H1 (cell line): ENCODE measurements around the gene THYN1. TPM values are rescaled to one million over a fixed set of nuclear protein-coding genes. Genes with fewer than 3 reads are reported as not detected.

ENCODE experiments used
- CTCF ChIA-PET: fragments of 300-600 bp; sonication (Branson Sonifier 250); formaldehyde crosslinking; loops from one replicate; lab custom pipeline; 2021; ENCODE audit not compliant: partially characterized antibody; lab: Charles Lee
- POLR2A ChIA-PET: fragments of 300-600 bp; sonication (Branson Sonifier 250); formaldehyde crosslinking; loops from one replicate; lab custom pipeline; 2021; ENCODE audit warnings: inconsistent platforms; ENCODE audit not compliant: partially characterized antibody; lab: Charles Lee
- DNase-seq, 2 experiments: peaks; one replicate each; pipeline versions ENCODE4 v3.0.0 to v3.0.0-alpha.2; 2010 to 2022; ENCODE audit warnings: low spot score in 2 of 2, low read depth in 1 of 2, mixed read lengths in 1 of 2
- FAIRE-seq: peaks from 2 replicates; lab custom pipeline; 2011; peaks lifted over from hg19 to GRCh38; lab: Jason Lieb, UNC
- H2AFZ ChIP-seq: 2 replicates; pipeline ENCODE4 v1.8.1; 2012; ENCODE audit warnings: low read length, inconsistent platforms
- H2AK5ac ChIP-seq: 2 replicates; pipeline ENCODE4 v1.6.1; 2013; ENCODE audit warnings: low read depth, low read length
- H2BK120ac ChIP-seq: replicated peaks from 2 replicates; pipeline ENCODE3; 2013; ENCODE audit warnings: low read depth, low read length, inconsistent platforms
- H2BK12ac ChIP-seq: 2 replicates; pipeline ENCODE4 v1.6.1; 2013; ENCODE audit warnings: low read depth, low read length
- H2BK15ac ChIP-seq: 2 replicates; pipeline ENCODE4 v1.6.1; 2013; ENCODE audit warnings: low read length
- H2BK20ac ChIP-seq: 2 replicates; pipeline ENCODE4 v1.6.1; 2013; ENCODE audit warnings: low read length
- H2BK5ac ChIP-seq: 2 replicates; pipeline ENCODE4 v1.6.1; 2013; ENCODE audit warnings: low read depth, low read length
- H3K14ac ChIP-seq: 2 replicates; pipeline ENCODE4 v1.6.1; 2013; ENCODE audit warnings: inconsistent platforms; ENCODE audit not compliant: insufficient read length
- H3K18ac ChIP-seq: 2 replicates; pipeline ENCODE4 v1.6.1; 2013; ENCODE audit warnings: low read length; ENCODE audit errors: extremely low read depth
- H3K23ac ChIP-seq: 2 replicates; pipeline ENCODE4 v1.6.1; 2013; ENCODE audit warnings: inconsistent platforms; ENCODE audit not compliant: insufficient read length
- H3K23me2 ChIP-seq: 2 replicates; pipeline ENCODE4 v1.6.1; 2013; ENCODE audit warnings: low read depth, low read length
- H3K27ac ChIP-seq: 2 replicates; pipeline ENCODE4 v1.6.1; 2011; ENCODE audit warnings: low read depth, low read length, inconsistent platforms
- H3K27me3 ChIP-seq, 4 experiments: replicated peaks in 1 of 4; 1 replicate in 1 of 4; 2 replicates in 3 of 4; pipeline versions ENCODE4 v1.6.1 to v1.8.1; 2011 to 2013; ENCODE audit warnings: low read length in 3 of 4, mild to moderate bottlenecking in 3 of 4, inconsistent platforms in 2 of 4, mixed read lengths in 2 of 4, moderate library complexity in 1 of 4; ENCODE audit not compliant: control insufficient read depth in 3 of 4, insufficient read depth in 3 of 4; ENCODE audit errors: extremely low read depth in 1 of 4
- H3K36me3 ChIP-seq, 4 experiments: 2 replicates each; pipeline versions ENCODE4 v1.6.1 to v1.8.1; 2011 to 2013; ENCODE audit warnings: mild to moderate bottlenecking in 4 of 4, low read length in 3 of 4, moderate library complexity in 2 of 4, control low read depth in 1 of 4, inconsistent platforms in 1 of 4; ENCODE audit not compliant: insufficient read depth in 4 of 4, control insufficient read depth in 2 of 4
- H3K4ac ChIP-seq: replicated peaks from 2 replicates; pipeline ENCODE3; 2013; ENCODE audit warnings: low read length, low read depth, mixed read lengths, inconsistent platforms; ENCODE audit not compliant: insufficient read length
- H3K4me1 ChIP-seq, 4 experiments: replicated peaks in 1 of 4; 1 replicate in 1 of 4; 2 replicates in 3 of 4; pipeline versions ENCODE4 v1.6.1 to v1.8.1; 2011 to 2013; ENCODE audit warnings: low read length in 3 of 4, inconsistent platforms in 2 of 4, mixed read lengths in 1 of 4; ENCODE audit not compliant: insufficient read depth in 4 of 4, control insufficient read depth in 3 of 4
- H3K4me2 ChIP-seq, 2 experiments: 2 replicates each; pipeline versions ENCODE4 v1.6.1 to v1.8.1; 2011 to 2013; ENCODE audit warnings: low read depth in 2 of 2, low read length in 2 of 2, control low read depth in 1 of 2, inconsistent platforms in 1 of 2, mild to moderate bottlenecking in 1 of 2; ENCODE audit not compliant: insufficient read depth in 1 of 2
- H3K4me3 ChIP-seq, 4 experiments: fragments of 200-600, 300-600 bp in 1 of 4; sonication (generic), shearing (Covaris generic), sonication (Bioruptor Twin) in 1 of 4; 2 replicates each; pipeline versions ENCODE4 v1.5.1 to v1.8.1; 2011 to 2016; ENCODE audit warnings: low read length in 4 of 4, low read depth in 3 of 4, control low read depth in 2 of 4, inconsistent platforms in 2 of 4, mild to moderate bottlenecking in 2 of 4, mixed read lengths in 1 of 4, moderate library complexity in 1 of 4; ENCODE audit not compliant: insufficient read depth in 2 of 4; ENCODE audit errors: extremely low read depth in 1 of 4
- H3K56ac ChIP-seq: replicated peaks from 2 replicates; pipeline ENCODE3; 2013; ENCODE audit warnings: low read depth, mild to moderate bottlenecking, mixed read lengths, low read length, inconsistent platforms; ENCODE audit not compliant: insufficient read length
- H3K79me1 ChIP-seq: 2 replicates; pipeline ENCODE4 v1.6.1; 2013; ENCODE audit warnings: low read depth, low read length, control low read depth
- H3K79me2 ChIP-seq, 2 experiments: 2 replicates each; pipeline versions ENCODE4 v1.6.1 to v1.8.1; 2012 to 2013; ENCODE audit warnings: low read length in 2 of 2, mild to moderate bottlenecking in 2 of 2, inconsistent platforms in 1 of 2; ENCODE audit not compliant: insufficient read depth in 2 of 2, control insufficient read depth in 1 of 2
- H3K9ac ChIP-seq, 4 experiments: replicated peaks in 1 of 4; 1 replicate in 1 of 4; 2 replicates in 3 of 4; pipeline versions ENCODE4 v1.6.1 to v1.8.1; 2011 to 2013; ENCODE audit warnings: low read depth in 3 of 4, low read length in 3 of 4, control low read depth in 2 of 4, mild to moderate bottlenecking in 2 of 4, moderate library complexity in 2 of 4, inconsistent platforms in 1 of 4; ENCODE audit errors: extremely low read depth in 1 of 4
- H3K9me3 ChIP-seq, 2 experiments: 2 replicates each; pipeline versions ENCODE4 v1.6.1 to v1.8.1; 2012 to 2013; ENCODE audit warnings: mild to moderate bottlenecking in 2 of 2, moderate library complexity in 2 of 2, control low read depth in 1 of 2, inconsistent platforms in 1 of 2, low read depth in 1 of 2, low read length in 1 of 2, mixed read lengths in 1 of 2; ENCODE audit not compliant: insufficient read depth in 2 of 2
- H4K20me1 ChIP-seq, 2 experiments: replicated peaks in 1 of 2; 2 replicates each; pipeline versions ENCODE3 to v1.8.1; 2011 to 2013; ENCODE audit warnings: inconsistent platforms in 2 of 2, low read length in 2 of 2, mild to moderate bottlenecking in 1 of 2; ENCODE audit not compliant: insufficient read depth in 2 of 2, control insufficient read depth in 1 of 2
- H4K5ac ChIP-seq: 2 replicates; pipeline ENCODE4 v1.6.1; 2013; ENCODE audit warnings: low read length, low read depth, mixed read lengths, inconsistent platforms; ENCODE audit not compliant: insufficient read length
- H4K8ac ChIP-seq: 2 replicates; pipeline ENCODE4 v1.8.0; 2013; ENCODE audit warnings: mild to moderate bottlenecking, moderate library complexity, low read length, inconsistent platforms; ENCODE audit not compliant: insufficient read depth; ENCODE audit errors: extremely low read depth
- H4K91ac ChIP-seq: replicated peaks from 2 replicates; pipeline ENCODE3; 2013; ENCODE audit warnings: low read length, mixed read lengths, inconsistent platforms; ENCODE audit not compliant: insufficient read length
- ATF3 ChIP-seq: IDR thresholded peaks from 2 replicates; pipeline ENCODE4 v1.6.1; 2011; ENCODE audit warnings: low read depth, mild to moderate bottlenecking, low read length; ENCODE audit not compliant: insufficient read depth
- BCL11A ChIP-seq, 2 experiments: IDR thresholded peaks; one replicate each; pipeline ENCODE4 v1.6.1; 2011; ENCODE audit warnings: low read depth in 2 of 2, low read length in 2 of 2, mild to moderate bottlenecking in 2 of 2
- CEBPB ChIP-seq: IDR thresholded peaks from 2 replicates; pipeline ENCODE4 v1.6.1; 2012; ENCODE audit warnings: low read depth, low read length
- CTBP2 ChIP-seq: IDR thresholded peaks from 2 replicates; pipeline ENCODE4 v1.7.0; 2011; ENCODE audit warnings: borderline replicate concordance, mild to moderate bottlenecking, moderate library complexity, mixed read lengths, low read length; ENCODE audit not compliant: insufficient read depth, insufficient read length
- SP2 ChIP-seq: IDR thresholded peaks from 2 replicates; pipeline ENCODE4 v1.6.1; 2012; ENCODE audit warnings: mild to moderate bottlenecking, low read length, inconsistent platforms
- TAF1 ChIP-seq: IDR thresholded peaks from 2 replicates; pipeline ENCODE4 v1.6.1; 2011; ENCODE audit warnings: mild to moderate bottlenecking, low read depth, low read length
- WGBS, 2 experiments: shearing (Covaris generic) in 1 of 2; methylation state at CpG; one replicate each; pipeline versions ENCODE4 v1.1.6 to v1.1.7; 2013 to 2015; ENCODE audit warnings: low lambda C conversion rate in 2 of 2, mixed read lengths in 2 of 2, inconsistent platforms in 1 of 2, low coverage in 1 of 2, missing lambda C conversion rate in 1 of 2; ENCODE audit not compliant: insufficient replicate concordance in 2 of 2, insufficient coverage in 1 of 2, insufficient read length in 1 of 2; ENCODE audit errors: extremely low coverage in 1 of 2, missing lambda C conversion rate in 1 of 2; 5-methylcytosine and 5-hydroxymethylcytosine counted together
- polyA plus RNA-seq, 7 experiments: library from polyadenylated mRNA; depleted of rRNA in 3 of 7; stranded (reverse) in 5 of 7; unstranded in 2 of 7; fragments of >200 nt in 5 of 7; fragments of 200-250 nt in 2 of 7; gene quantifications; 1 replicate in 5 of 7; 2 replicates in 1 of 7; 4 replicates in 1 of 7; pipeline versions ENCODE4 v1.2.1 to v1.2.3, GENCODE V29; 2011 to 2013; ENCODE audit warnings: missing spikeins in 2 of 7, mixed read lengths in 2 of 7
- total RNA-seq: library from RNA; stranded (reverse); fragmentation: NEBNext Ultra II Directional; extraction: Animal tissue kit (Norgen Biotek cat#: 25700); gene quantifications from 2 replicates; pipeline ENCODE4 v1.2.1, GENCODE V29; 2021

The THYN1 gene
- total and polyA plus RNA-seq, 2 of the 8 experiments (the other 6 are each of a cell fraction or from before 2014, with no cell fraction given): 77.3 to 95.1 TPM

DNA sequence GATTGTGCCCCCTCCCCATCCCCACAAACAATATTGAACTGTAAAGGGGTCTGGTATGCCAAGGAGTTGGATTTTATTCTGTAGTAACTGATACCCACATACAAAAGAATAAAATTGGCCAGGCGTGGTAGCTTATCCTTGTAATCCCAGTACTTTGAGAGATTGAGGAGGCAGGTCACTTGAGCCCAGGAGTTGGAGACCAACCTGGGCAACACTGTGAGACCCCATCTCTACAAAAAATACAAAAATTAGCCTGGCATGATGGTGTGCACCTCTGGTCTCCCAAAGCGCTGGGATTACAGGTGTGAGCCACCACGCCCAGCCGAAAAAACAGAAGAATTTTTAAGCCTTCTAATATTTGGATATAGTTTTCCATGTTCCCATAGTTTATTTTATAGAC lies 18.8 kb upstream of the THYN1 start:
- Histone ChIP-seq H2BK20ac (peak overlapping the region; percentile 63; the same call in 1 of the 2 replicates), H3K79me2 (peaks cover 3 to 75% of the 10 kb centered on the region in 2 experiments; a peak in 3 of 4 replicates), H2AFZ (no peak overlapping the region), H4K91ac (peak overlapping the region; percentile 79), H3K79me1 (peaks cover 3% of the 10 kb centered on the region; the same call in 1 of the 2 replicates), H2BK120ac (peak overlapping the region; percentile 5), H3K9ac (no peak overlapping the region), H2BK15ac (peak overlapping the region; percentile 90; the same call in 1 of the 2 replicates), H3K4me1 (peaks cover 16 to 33% (median 19%) of the 10 kb centered on the region in 4 experiments), H3K27me3 (peaks cover 0 to 2% (median 0%) of the 10 kb centered on the region in 4 experiments; a peak in 2 of 7 replicates), H2BK12ac (0 out of 2 replicates have a peak overlapping the region, but pooled peaks have one; percentile 96), H3K23ac (no peak overlapping the region), H2BK5ac (peak overlapping the region; percentile 92; the same call in 1 of the 2 replicates), H3K4ac (peak overlapping the region; percentile 6), H4K5ac (no peak overlapping the region), H3K14ac (no peak overlapping the region), H3K4me2 (peak overlapping the region; percentile 92 to 95), H3K56ac (no peak overlapping the region), H3K23me2 (peaks cover 13% of the 10 kb centered on the region), H4K20me1 (no peaks in the 10 kb centered on the region), H3K9me3 (no peaks in the 10 kb centered on the region), H2AK5ac (no peak overlapping the region), H3K4me3 (peak overlapping the region in 1 of 4 experiments; percentile 90; a peak in 1 of 8 replicates), H4K8ac (no peak overlapping the region), H3K36me3 (no peaks in the 10 kb centered on the region), H3K18ac (peak overlapping the region; percentile 96), H3K27ac (no peak overlapping the region; the same call in 1 of the 2 replicates)
- ChIA-PET CTCF (interaction anchor here (1.0 to 12.0 kb wide), 6 partner anchors 8 to 64 kb away, joined by 3 to 114 read pairs (median 3); no protein-coding TSS in a partner anchor), POLR2A (interaction anchor here (0.6 to 1.5 kb wide), 4 partner anchors 9 to 35 kb away, joined by 3 to 4 read pairs (median 4); no protein-coding TSS in a partner anchor)
- no peak for DNase-seq
- WGBS, 2 experiments: 75% methylated on average over 4 of the region's 4 CpGs; no CpG with 5 or more reads in 1 of the 2 experiments
- FAIRE-seq: no peak
- TF ChIP-seq BCL11A (IDR thresholded peaks at IDR 0.05; ENCODE audit: low read depth in 2 of 2, low read length in 2 of 2) (no peak), TAF1 (no peak), CTBP2 (no peak), SP2 (no peak), ATF3 (no peak), CEBPB (no peak)
